DND-41 (cell line): ENCODE data around the gene ADARB2.

Source experiments
- ATAC-seq: fragments of 200-7000 bp; cut with Tn5 transposase; 3 replicates; pipeline ENCODE4 v1.9.1; 2021; ENCODE audit warnings: low read depth; ENCODE audit not compliant: insufficient read depth
- DNase-seq: peaks from one replicate; pipeline ENCODE4 v3.0.0-alpha.2; 2020
- H2AFZ ChIP-seq: 2 replicates; pipeline ENCODE4 v1.6.0; 2012; ENCODE audit warnings: low read depth, low read length
- H3K27ac ChIP-seq: 2 replicates; pipeline ENCODE4 v1.5.1; 2012; ENCODE audit warnings: low read length, inconsistent platforms
- H3K27me3 ChIP-seq: fragments of 200-600 bp; sonication (generic); 2 replicates; pipeline ENCODE4 v1.6.0; 2012; ENCODE audit warnings: low read length, mild to moderate bottlenecking, inconsistent platforms; ENCODE audit not compliant: insufficient read depth, poor library complexity
- H3K36me3 ChIP-seq: 2 replicates; pipeline ENCODE4 v1.5.1; 2012; ENCODE audit warnings: low read length, inconsistent platforms; ENCODE audit not compliant: insufficient read depth
- H3K4me1 ChIP-seq: 2 replicates; pipeline ENCODE4 v1.5.1; 2012; ENCODE audit warnings: mild to moderate bottlenecking, low read length; ENCODE audit not compliant: insufficient read depth
- H3K4me2 ChIP-seq: 2 replicates; pipeline ENCODE4 v1.6.0; 2012; ENCODE audit warnings: mild to moderate bottlenecking, moderate library complexity, low read length, inconsistent platforms; ENCODE audit not compliant: insufficient read depth
- H3K4me3 ChIP-seq, 2 experiments: fragments of 200-600 bp in 1 of 2; shearing (Covaris generic) in 1 of 2; 2 replicates each; pipeline ENCODE4 v1.5.1; 2012 to 2016; ENCODE audit warnings: inconsistent platforms in 2 of 2, low read length in 2 of 2, mild to moderate bottlenecking in 2 of 2, low read depth in 1 of 2, moderate library complexity in 1 of 2
- H3K79me2 ChIP-seq: 2 replicates; pipeline ENCODE4 v1.6.0; 2012; ENCODE audit warnings: low read length, inconsistent platforms; ENCODE audit not compliant: insufficient read depth
- H3K9ac ChIP-seq: 2 replicates; pipeline ENCODE4 v1.6.0; 2012; ENCODE audit warnings: low read depth, mild to moderate bottlenecking, inconsistent platforms, low read length, moderate library complexity
- H3K9me3 ChIP-seq: 2 replicates; pipeline ENCODE4 v1.5.1; 2012; ENCODE audit warnings: low read length, moderate library complexity, mild to moderate bottlenecking, inconsistent platforms; ENCODE audit not compliant: insufficient read depth, severe bottlenecking
- H4K20me1 ChIP-seq: 2 replicates; pipeline ENCODE4 v1.6.0; 2012; ENCODE audit warnings: low read length; ENCODE audit not compliant: insufficient read depth
- CTCF ChIP-seq: IDR thresholded peaks from 2 replicates; pipeline ENCODE4 v1.5.1; 2012; ENCODE audit warnings: borderline replicate concordance, low read length, moderate library complexity, mild to moderate bottlenecking; ENCODE audit not compliant: poor library complexity, severe bottlenecking; ENCODE audit errors: extremely low read depth
- EZH2 ChIP-seq: IDR thresholded peaks from 3 replicates; pipeline ENCODE4 v1.6.1; 2012; ENCODE audit warnings: borderline replicate concordance, low read depth, mild to moderate bottlenecking, moderate library complexity, low read length, inconsistent platforms; ENCODE audit not compliant: severe bottlenecking

Gene ADARB2

GRCh38 chr10:1671366-1672000, 65.8 kb downstream of the ADARB2 start:
- ATAC-seq: no peak

GRCh38 chr10:1670541-1671365, 66.6 kb downstream of the ADARB2 start:
- Histone ChIP-seq H2AFZ (no peak overlapping the region), H4K20me1 (no peaks in the 10 kb centered on the region)
- no peak for ATAC-seq

More at GRCh38 chr10:1671366-1672000, 65.8 kb downstream of the ADARB2 start:
- no peaks in the 10 kb centered on the region for H3K36me3 ChIP-seq
- H3K4me3 ChIP-seq: no peak overlapping the region
- no peaks in the 10 kb centered on the region for H3K27me3 ChIP-seq
- H3K9ac ChIP-seq: no peak overlapping the region
- H4K20me1 ChIP-seq: no peaks in the 10 kb centered on the region
- no peak overlapping the region for H3K27ac ChIP-seq
- no peak overlapping the region for H3K4me2 ChIP-seq
- H2AFZ ChIP-seq: no peak overlapping the region
- H3K79me2 ChIP-seq: no peaks in the 10 kb centered on the region
- TF ChIP-seq CTCF (no peak), EZH2 (no peak)
- H3K9me3 ChIP-seq: no peaks in the 10 kb centered on the region
- no peak for DNase-seq
- H3K4me1 ChIP-seq: no peaks in the 10 kb centered on the region

GRCh38 chr10:1669433-1669832, 67.9 kb downstream of the ADARB2 start:
- DNase-seq (no peak), ATAC-seq (no peak)
- no peaks in the 10 kb centered on the region for H3K79me2 ChIP-seq
- no peaks in the 10 kb centered on the region for H4K20me1 ChIP-seq
- TF ChIP-seq CTCF: no peak
- TF ChIP-seq EZH2: no peak
- no peaks in the 10 kb centered on the region for H3K4me1 ChIP-seq
- H3K9me3 ChIP-seq: no peaks in the 10 kb centered on the region
- H3K27me3 ChIP-seq: no peaks in the 10 kb centered on the region
- H3K9ac ChIP-seq: no peak overlapping the region
- H3K36me3 ChIP-seq: no peaks in the 10 kb centered on the region
- no peak overlapping the region for H3K4me2 ChIP-seq
- no peak overlapping the region for H2AFZ ChIP-seq
- H3K27ac ChIP-seq: no peak overlapping the region
- no peak overlapping the region for H3K4me3 ChIP-seq

More at GRCh38 chr10:1670541-1671365, 66.6 kb downstream of the ADARB2 start:
- Histone ChIP-seq H3K4me3 (no peak overlapping the region), H3K4me2 (no peak overlapping the region), H3K27ac (no peak overlapping the region), H3K79me2 (no peaks in the 10 kb centered on the region), H3K27me3 (no peaks in the 10 kb centered on the region), H3K9me3 (no peaks in the 10 kb centered on the region), H3K9ac (no peak overlapping the region), H3K36me3 (no peaks in the 10 kb centered on the region), H3K4me1 (no peaks in the 10 kb centered on the region)
- no peak for DNase-seq
- TF ChIP-seq CTCF (no peak), EZH2 (no peak)
